ENCODE measurements around the gene MT1F.

- TF ChIP-seq POLR2A (IDR thresholded peaks at IDR 0.05; ENCODE audit: low read length) (no peak), GATA1 (IDR thresholded peaks at IDR 0.05; ENCODE audit: low read depth, low read length) (no peak)
Observed at GRCh38 chr16:56625140-56625942, 32.4 kb upstream of the MT1F start, which contains the start of gene MT1E.
